CD1c-positive myeloid dendritic cell (primary cell): ENCODE measurements around the gene SOHLH1.

ENCODE experiments used
- DNase-seq: peaks from one replicate; pipeline ENCODE4 v3.0.0-alpha.2; 2016; ENCODE audit errors: extremely low spot score

SOHLH1 gene

DNA sequence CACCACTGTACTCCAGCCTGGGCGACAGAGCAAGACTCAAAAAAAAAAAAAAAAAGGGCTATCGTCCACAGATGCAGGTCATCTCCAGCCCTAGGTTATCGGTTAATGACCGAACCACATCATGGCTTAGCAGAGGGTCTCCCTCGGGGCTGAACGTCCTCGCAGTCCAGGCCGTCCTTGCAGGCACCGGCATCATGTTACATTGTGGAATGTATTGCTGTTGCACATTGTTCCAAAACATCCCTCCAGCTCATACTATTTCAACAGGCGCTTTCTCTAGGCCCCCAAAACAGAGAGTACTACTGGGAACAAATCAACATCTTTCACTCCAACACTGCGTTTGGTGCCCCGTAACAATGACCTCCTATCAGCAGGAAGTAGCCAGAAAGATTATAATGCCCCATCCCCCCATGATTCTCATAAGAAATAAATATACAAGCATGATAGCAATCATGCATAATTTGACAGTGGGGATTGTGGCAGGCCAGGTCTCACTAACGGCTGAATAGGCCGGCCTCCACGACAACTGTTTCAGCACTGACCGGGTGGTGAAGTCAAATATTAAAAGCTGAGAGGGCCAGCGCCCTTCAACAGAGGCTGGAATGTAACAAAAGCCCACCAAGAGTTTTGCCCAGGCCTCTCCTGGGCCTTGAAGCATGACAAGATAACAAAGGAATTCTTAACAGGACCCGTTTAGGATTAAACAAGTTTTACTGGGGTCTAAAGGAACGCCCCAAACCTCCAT is 37.3 kb downstream of the SOHLH1 start:
- DNase-seq, result no peak

DNA sequence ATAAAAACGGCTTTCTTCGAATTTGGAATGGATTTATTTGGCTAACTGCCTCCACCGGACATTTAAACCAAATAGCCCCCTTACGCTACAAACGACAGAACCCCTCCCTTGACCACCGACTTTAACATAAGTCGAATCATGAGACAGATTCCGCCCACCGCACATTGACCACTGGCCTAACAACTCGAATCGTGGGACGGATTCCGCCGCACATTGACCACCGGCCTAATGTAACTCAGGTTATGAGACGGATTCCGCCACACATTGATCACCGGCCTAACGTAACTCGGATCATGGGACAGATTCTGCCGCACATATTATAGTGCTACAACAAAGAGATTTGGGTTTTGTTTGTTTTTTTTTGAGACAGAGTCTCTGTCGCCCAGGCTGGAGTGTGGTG is 38.9 kb downstream of the SOHLH1 start:
- DNase-seq, result no peak

DNA sequence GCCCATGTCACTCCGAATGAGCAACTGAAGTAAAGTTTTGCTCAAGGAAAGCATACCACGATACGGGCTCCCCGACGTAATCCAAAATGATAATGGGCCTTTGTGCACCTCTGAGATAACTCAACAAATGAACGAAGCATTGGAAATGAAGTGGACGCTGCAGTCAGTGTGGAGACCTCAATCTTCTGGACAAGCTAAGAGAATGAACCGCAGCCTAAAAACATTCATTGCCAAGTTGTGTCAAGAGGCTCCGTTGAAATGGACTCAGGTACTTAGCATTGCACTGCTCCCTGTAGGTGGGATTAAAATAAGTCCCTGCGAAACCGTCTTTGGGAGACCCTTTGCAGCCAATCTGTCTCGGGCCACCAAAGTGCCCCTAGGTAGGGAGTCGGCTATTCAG is 40.0 kb downstream of the SOHLH1 start:
- DNase-seq, result no peak

DNA sequence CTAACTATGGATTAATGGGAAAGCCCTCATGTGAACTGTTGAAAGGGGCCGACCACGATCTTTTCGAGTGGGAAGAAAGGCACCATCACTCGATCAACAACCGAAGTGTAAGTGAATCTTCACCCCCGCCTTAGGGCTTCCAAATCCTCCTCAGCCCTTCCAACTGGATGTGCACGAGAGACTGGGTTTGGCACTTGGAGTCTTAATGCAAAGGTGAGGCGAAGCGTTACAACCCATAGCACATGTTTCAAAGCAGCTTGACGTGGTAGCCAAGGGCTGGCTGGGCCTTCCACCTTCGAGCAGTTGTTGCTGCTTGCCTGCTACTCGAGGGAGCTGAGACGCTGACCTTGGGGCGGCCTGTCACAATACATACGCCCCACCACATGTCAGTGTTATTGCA is 41.9 kb downstream of the SOHLH1 start:
- no peak for DNase-seq

DNA sequence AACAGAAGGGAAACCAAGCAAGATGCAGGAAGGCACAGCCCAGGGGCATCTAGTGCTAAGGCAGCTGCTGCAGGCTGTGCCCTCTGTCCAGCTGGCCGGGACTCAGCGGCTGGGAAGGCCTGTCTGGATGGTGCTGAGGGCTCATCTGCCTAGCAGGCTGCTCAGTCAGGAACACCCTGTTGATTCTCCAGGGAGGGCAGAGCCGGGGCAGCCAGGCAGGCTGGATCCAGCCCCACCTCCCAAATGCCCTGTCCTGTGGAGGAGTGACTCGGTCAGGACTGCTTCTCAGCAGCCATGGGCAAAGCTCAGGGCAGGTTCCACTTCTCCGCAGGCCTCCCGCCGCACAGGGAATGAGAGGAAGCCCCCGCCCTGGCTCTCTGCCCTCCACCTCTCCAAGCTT is 44.0 kb downstream of the SOHLH1 start:
- no peak for DNase-seq

DNA sequence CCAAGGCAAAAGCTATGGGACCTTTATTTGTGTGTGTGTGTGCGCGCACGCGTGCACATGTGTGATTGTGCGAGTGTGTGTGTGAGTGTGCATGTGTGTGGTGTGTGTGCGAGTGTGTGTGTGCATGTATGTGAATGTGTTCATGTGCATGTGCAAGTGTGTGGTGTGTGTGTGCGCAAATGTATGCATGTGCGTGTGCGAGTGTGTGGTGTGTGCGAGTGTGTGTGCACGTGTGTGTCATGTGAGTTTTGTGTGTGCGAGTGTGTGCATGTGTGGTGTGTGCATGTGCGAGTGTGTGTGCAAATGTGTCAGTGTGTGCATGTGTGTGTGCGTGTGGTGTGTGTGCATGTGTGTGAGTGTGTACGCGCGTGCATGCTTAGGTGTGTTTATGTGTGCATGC is 48.9 kb downstream of the SOHLH1 start:
- no peak for DNase-seq

DNA sequence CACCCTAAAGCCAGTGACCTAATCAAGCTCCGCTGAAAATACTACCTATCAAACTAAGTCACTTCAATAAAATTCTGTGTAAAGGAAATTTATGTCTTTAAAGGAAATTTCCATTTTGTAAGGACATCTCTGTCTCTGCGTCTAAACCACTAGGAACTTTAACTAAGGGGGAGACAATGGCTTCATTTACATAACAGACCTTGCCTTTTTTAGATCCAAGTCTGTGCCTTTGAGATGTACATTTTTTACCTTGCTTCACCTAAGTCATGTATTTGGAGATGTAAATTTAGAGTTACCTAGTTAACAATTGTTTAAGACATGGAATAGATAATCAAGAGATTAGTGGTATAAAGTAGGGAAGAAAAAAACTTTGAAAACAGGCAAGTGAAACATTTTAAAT is 49.8 kb downstream of the SOHLH1 start:
- no peak for DNase-seq

DNA sequence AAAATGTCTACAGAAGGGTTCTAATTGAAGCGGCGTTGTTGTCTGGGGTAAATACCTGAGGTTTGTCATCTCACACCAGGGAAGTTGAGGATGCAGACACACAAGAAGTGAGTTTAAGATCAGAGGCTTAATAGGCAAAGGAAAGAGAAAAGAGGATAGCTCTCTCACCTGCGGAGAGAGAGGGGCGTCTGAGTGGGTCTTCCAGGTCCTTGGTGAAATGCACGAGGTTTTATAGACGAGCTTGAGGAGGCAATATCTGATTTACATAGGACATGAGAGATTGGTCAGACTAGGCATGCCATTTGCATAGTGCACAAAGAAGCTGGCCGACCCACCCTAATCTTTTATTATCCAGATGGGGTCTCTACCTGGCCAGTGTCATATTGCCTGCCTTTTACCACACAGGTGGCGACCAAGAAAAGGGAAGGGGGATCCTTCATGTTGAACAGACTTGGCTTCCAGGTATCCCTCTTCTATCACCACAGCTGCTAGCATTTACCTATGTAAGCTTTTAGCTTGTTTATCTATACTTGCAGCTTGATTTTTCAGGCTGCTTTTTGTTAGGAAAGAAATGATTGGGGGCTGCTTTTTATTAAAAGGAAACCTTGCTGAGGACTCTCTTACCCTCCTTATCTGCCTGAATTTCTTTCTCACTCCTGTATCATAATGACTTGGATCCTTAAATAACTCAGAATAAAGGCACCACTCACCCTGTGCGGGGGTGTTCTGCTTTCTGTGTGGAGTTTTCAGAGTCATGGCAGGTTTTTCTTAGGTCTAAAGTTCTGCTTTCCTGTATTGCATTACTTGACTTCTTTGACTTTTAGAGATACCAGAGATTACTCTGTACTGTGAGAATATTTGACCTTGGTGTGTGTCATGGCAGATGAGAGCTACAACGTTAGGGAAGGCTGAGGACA is 50.5 kb downstream of the SOHLH1 start:
- DNase-seq, result no peak

DNA sequence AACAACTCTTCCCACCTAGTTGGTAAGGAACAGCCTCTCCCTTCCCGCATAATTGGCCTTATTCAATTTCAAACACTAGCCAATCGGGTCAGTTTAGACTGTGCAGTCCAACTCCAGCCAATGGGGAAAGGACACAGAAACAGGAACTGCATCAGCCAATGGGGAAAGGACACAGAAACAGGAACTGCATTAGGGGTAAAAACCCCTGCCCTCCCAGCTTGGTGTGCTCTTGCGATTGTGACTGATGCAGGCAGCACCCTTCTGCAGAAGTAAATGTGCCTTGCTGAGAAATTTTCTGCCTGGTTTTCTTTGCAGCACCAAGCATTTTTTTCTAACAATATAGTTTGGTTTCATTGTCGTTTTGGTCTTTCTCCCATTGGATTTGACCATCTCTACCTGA is 51.4 kb downstream of the SOHLH1 start:
- no peak for DNase-seq

DNA sequence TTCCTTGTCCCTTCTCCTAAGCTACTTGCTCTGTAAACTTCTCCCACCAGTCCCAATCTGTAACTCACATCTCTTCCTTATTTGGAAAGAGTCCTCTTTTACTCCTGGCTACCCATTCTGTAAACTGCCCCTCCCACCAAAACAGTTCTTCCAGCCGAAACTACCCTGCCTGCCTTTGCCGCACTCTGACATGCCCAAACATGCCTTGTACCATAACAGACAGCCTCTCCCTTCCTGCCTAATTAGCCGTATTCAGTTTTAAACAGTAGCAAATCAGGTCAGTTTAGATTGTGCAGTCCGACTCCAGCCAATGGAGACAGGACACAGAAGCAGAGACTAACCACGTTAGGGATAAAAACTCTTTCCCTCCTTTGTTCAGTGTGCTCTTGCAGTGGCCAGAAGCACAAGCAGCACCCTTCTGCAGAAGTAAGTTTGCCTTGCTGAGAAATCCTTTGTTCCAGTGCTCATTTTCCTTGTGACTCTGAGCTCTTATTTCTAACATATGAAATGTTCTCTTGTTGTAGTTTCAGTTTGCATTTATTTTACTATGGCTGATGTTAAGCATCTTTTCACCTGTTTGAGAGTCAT is 54.6 kb downstream of the SOHLH1 start:
- no peak for DNase-seq
